Upper lobe of left lung (tissue), 6 donors: Measurements from ENCODE around the gene AP3B2. TPM values are rescaled to one million over a fixed set of nuclear protein-coding genes. Genes with fewer than 3 reads are reported as not detected.

Source experiments
- ATAC-seq, 2 donors: fragments of 200-7000 bp; cut with Tn5 transposase; one replicate each; pipeline ENCODE4 v1.9.1; 2022; ENCODE audit warnings: mild to moderate bottlenecking in 2 of 2, moderate library complexity in 2 of 2; ENCODE audit not compliant: low FRiP score in 2 of 2
- DNase-seq, 2 donors: peaks; one replicate each; pipeline ENCODE4 v3.0.0-alpha.2; 2019 to 2020
- H3K27ac ChIP-seq, 4 donors: fragments of 200-600 bp; sonication (generic); one replicate each; pipeline ENCODE4 v1.5.1; 2016 to 2019
- H3K27me3 ChIP-seq, 4 donors: fragments of 200-600 bp; sonication (generic); one replicate each; pipeline ENCODE4 v1.5.1; 2017 to 2019
- H3K36me3 ChIP-seq, 4 donors: fragments of 200-600 bp; sonication (generic); one replicate each; pipeline ENCODE4 v1.5.1; 2016 to 2019
- H3K4me1 ChIP-seq, 4 donors: fragments of 200-600 bp; sonication (generic); one replicate each; pipeline ENCODE4 v1.5.1; 2018 to 2019
- H3K4me3 ChIP-seq, 4 donors: fragments of 200-600 bp; sonication (generic); one replicate each; pipeline ENCODE4 v1.5.1; 2017 to 2019; ENCODE audit warnings: mild to moderate bottlenecking in 2 of 4, moderate library complexity in 1 of 4
- H3K9me3 ChIP-seq, 4 donors: fragments of 200-600 bp; sonication (generic); one replicate each; pipeline ENCODE4 v1.5.1; 2018 to 2019
- EP300 ChIP-seq, 4 donors: sonication (generic); formaldehyde crosslinking; IDR thresholded peaks; one replicate each; pipeline ENCODE4 v1.5.1; 2017; ENCODE audit warnings: antibody characterized with exemption in 4 of 4, control low read depth in 2 of 4
- POLR2A ChIP-seq, 4 donors: fragments of 450-650 bp; IDR thresholded peaks; one replicate each; pipeline ENCODE4 v1.5.1; 2016 to 2017; ENCODE audit warnings: antibody characterized with exemption in 4 of 4, mild to moderate bottlenecking in 2 of 4
- POLR2AphosphoS5 ChIP-seq, 2 donors: sonication (generic); formaldehyde crosslinking; IDR thresholded peaks; one replicate each; pipeline ENCODE4 v1.5.1; 2017; ENCODE audit warnings: antibody characterized with exemption in 2 of 2
- WGBS, 2 donors: methylation state at CpG; one replicate each; pipeline ENCODE4 v1.1.5; 2017 to 2018; 5-methylcytosine and 5-hydroxymethylcytosine counted together
- total RNA-seq, 6 donors: library from RNA; depleted of rRNA in 4 of 6; stranded (reverse); fragments of >200 nt in 4 of 6; gene quantifications; one replicate each; pipeline versions ENCODE4 v1.1.0 to v1.2.1, GENCODE V29; 2016 to 2021
- TF ChIP-seq, protein P1 (sequence below), 6 experiments: fragments of 450-650 bp in 4 of 6; fragments of 200-600 bp in 2 of 6; sonication (generic) in 2 of 6; IDR thresholded peaks; one replicate each; pipeline ENCODE4 v1.5.1; 2016 to 2019; ENCODE audit warnings: antibody characterized with exemption in 6 of 6
- donor health status: DM: no; HTN: no; CAD: no; lungs with moderate emphysema.
- donor health status: DM: no; HTN: yes; CAD: no; lungs with severe emphysema.

AP3B2 gene, protein sequence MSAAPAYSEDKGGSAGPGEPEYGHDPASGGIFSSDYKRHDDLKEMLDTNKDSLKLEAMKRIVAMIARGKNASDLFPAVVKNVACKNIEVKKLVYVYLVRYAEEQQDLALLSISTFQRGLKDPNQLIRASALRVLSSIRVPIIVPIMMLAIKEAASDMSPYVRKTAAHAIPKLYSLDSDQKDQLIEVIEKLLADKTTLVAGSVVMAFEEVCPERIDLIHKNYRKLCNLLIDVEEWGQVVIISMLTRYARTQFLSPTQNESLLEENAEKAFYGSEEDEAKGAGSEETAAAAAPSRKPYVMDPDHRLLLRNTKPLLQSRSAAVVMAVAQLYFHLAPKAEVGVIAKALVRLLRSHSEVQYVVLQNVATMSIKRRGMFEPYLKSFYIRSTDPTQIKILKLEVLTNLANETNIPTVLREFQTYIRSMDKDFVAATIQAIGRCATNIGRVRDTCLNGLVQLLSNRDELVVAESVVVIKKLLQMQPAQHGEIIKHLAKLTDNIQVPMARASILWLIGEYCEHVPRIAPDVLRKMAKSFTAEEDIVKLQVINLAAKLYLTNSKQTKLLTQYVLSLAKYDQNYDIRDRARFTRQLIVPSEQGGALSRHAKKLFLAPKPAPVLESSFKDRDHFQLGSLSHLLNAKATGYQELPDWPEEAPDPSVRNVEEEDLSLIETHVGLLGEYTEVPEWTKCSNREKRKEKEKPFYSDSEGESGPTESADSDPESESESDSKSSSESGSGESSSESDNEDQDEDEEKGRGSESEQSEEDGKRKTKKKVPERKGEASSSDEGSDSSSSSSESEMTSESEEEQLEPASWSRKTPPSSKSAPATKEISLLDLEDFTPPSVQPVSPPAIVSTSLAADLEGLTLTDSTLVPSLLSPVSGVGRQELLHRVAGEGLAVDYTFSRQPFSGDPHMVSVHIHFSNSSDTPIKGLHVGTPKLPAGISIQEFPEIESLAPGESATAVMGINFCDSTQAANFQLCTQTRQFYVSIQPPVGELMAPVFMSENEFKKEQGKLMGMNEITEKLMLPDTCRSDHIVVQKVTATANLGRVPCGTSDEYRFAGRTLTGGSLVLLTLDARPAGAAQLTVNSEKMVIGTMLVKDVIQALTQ
- total RNA-seq, result 10 to 100 TPM in 1 of 6 donors, 1 to 10 TPM in 3, under 1 TPM in 2; 0.39 to 25.1 (median 3.8) TPM

DNA sequence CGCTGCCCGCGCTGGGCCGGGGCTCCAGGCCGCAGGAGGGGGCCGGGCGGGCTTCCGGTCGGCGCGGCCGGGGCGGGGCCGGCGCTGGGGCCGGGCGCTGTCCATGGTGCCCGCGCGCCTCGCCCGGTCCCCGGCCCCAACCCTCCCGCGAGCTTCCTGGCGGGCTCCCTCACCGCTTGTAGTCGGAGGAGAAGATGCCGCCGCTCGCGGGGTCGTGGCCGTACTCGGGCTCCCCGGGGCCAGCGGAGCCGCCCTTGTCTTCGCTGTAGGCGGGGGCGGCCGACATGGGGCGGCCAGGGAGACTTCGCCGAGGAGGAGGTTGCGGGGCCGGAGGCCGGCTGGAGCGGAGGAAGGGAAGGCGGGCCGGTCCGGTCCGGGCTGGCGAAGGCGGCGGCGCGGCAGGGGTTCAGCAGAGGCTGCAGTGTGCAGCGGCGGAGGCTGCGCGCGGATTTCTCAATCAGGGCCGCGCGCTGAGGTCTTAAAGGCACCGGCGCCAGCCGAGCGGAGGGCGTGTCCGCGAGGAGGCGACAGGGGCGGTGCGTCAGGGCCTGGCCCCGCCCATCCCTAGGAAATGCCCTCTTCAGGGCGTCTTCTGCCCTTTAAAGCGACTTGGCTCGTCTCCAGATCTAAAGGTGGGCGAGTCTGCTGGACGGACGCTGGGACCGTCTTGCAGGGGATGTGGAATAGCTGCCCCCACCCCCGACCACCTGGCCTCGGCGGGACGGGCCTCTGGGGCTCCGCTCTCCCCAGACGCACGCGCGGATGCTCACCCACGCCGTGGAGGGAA is at the start of gene AP3B2:
AP3B2 (minus strand) TSS at position 455 of the 787 bp plus-strand sequence; CDS start at position 286, 169 bp downstream.
- Histone ChIP-seq H3K4me3 (peak within 1 kb of the TSS; percentile 37 to 92 (median 58)), H3K9me3 (no peaks in the 10 kb centered on the region), H3K27ac (no peak within 1 kb of the TSS), H3K36me3 (no peaks in the 10 kb centered on the region), H3K4me1 (peaks cover 9 to 18% (median 12%) of the 10 kb centered on the region in 4 donors), H3K27me3 (no peaks in the 10 kb centered on the region)
- ATAC-seq (peak; percentile 89 to 97), DNase-seq (peak; percentile 73 to 94)
- TF ChIP-seq, protein P1, sequence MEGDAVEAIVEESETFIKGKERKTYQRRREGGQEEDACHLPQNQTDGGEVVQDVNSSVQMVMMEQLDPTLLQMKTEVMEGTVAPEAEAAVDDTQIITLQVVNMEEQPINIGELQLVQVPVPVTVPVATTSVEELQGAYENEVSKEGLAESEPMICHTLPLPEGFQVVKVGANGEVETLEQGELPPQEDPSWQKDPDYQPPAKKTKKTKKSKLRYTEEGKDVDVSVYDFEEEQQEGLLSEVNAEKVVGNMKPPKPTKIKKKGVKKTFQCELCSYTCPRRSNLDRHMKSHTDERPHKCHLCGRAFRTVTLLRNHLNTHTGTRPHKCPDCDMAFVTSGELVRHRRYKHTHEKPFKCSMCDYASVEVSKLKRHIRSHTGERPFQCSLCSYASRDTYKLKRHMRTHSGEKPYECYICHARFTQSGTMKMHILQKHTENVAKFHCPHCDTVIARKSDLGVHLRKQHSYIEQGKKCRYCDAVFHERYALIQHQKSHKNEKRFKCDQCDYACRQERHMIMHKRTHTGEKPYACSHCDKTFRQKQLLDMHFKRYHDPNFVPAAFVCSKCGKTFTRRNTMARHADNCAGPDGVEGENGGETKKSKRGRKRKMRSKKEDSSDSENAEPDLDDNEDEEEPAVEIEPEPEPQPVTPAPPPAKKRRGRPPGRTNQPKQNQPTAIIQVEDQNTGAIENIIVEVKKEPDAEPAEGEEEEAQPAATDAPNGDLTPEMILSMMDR (IDR thresholded peaks at IDR 0.05), result no peak
- no peak for TF ChIP-seq POLR2A (IDR thresholded peaks at IDR 0.05)
- no peak for TF ChIP-seq POLR2AphosphoS5 (IDR thresholded peaks at IDR 0.05)
- TF ChIP-seq EP300 (IDR thresholded peaks at IDR 0.05), result no peak
- 0 to 4% methylated on average over 10 to 28 of the region's 95 CpGs for WGBS, 2 donors

DNA sequence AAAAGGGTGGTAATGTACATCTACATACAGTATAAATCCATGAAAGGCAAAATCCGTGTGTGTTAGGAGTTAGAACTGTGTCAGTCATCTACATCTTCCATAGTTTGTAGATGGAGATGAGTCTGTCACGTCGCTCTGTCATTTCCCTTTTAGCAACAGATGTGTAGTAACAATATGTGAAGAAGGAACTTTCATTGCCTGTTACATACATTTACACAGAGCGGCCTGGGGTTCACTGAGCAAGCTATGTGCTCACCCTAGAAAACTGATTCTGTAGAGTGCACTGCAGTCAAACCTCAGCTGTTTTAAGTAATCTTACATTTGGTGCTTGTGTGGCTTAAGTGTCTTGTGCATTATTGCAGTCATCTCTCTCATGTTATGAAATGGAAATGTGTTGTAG is 41.6 kb upstream of the AP3B2 start:
- Histone ChIP-seq H3K27ac (peak overlapping the region in 3 of 4 donors; percentile 83 to 84 (median 84)), H3K27me3 (no peaks in the 10 kb centered on the region), H3K9me3 (no peaks in the 10 kb centered on the region), H3K4me1 (peaks cover 15 to 34% (median 23%) of the 10 kb centered on the region in 4 donors), H3K4me3 (peak overlapping the region; percentile 38 to 90 (median 76)), H3K36me3 (peaks cover 7 to 31% (median 16%) of the 10 kb centered on the region in 4 donors)
- WGBS, 2 donors, result 38 to 49% methylated on average over 4 of the region's 4 CpGs
- ATAC-seq (no peak), DNase-seq (no peak)
- TF ChIP-seq, protein P1 (IDR thresholded peaks at IDR 0.05), result no peak
- no peak for TF ChIP-seq EP300 (IDR thresholded peaks at IDR 0.05)
- no peak for TF ChIP-seq POLR2AphosphoS5 (IDR thresholded peaks at IDR 0.05)
- TF ChIP-seq POLR2A (IDR thresholded peaks at IDR 0.05), result no peak

DNA sequence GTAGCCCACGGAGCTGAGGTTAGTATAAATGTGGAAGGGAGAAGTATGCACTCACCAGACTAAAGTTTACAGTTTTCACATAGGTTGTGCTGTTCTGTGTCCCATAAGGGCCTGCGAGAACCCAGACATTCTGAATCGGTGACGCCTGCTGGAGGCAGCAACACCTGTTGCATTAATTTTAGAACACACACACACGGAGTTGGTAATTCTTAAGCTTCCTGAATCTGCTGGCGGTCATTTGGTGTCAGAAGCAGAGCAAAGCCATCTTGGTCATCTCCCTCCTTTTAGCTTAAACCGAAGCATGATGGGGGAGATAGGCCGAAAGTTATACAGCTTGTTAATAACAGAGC is 41.1 kb upstream of the AP3B2 start:
- peak overlapping the region; percentile 38 to 90 (median 76) for H3K4me3 ChIP-seq
- peak in 1 of 2 donors; percentile 25 for DNase-seq
- peaks cover 15 to 34% (median 23%) of the 10 kb centered on the region in 4 donors for H3K4me1 ChIP-seq
- ATAC-seq, result no peak
- peak overlapping the region; percentile 83 to 87 (median 84) for H3K27ac ChIP-seq
- H3K27me3 ChIP-seq, result no peaks in the 10 kb centered on the region
- no peaks in the 10 kb centered on the region for H3K9me3 ChIP-seq
- WGBS, 2 donors, result 0 to 1% methylated on average over 8 of the region's 8 CpGs
- TF ChIP-seq POLR2AphosphoS5 (IDR thresholded peaks at IDR 0.05), result no peak
- TF ChIP-seq EP300 (IDR thresholded peaks at IDR 0.05), result no peak
- TF ChIP-seq, protein P1 (IDR thresholded peaks at IDR 0.05), result no peak
- TF ChIP-seq POLR2A (IDR thresholded peaks at IDR 0.05), result no peak
- peaks cover 2 to 26% (median 14%) of the 10 kb centered on the region in 4 donors for H3K36me3 ChIP-seq
